Measurements from ENCODE around the gene IDH3A. TPM values are rescaled to one million over a fixed set of nuclear protein-coding genes. Genes with fewer than 3 reads are reported as not detected.

IDH3A gene
- total and polyA plus RNA-seq, 9 of the 15 experiments (the other 6 are each of a cell fraction or from before 2014, with no cell fraction given): 37.4 to 249 (median 107) TPM

GRCh38 chr15:78131295-78132061 lies 17.7 kb upstream of the IDH3A start, which contains the start of gene CIB2 (continued):
- peak; percentile 48 for TF ChIP-seq E2F8 (IDR thresholded peaks at IDR 0.05; ENCODE audit: low read depth, partially characterized antibody)
- TF ChIP-seq MECOM (CRISPR knock-in tag; IDR thresholded peaks at IDR 0.05): no peak
- TF ChIP-seq XRCC5 (IDR thresholded peaks at IDR 0.05; ENCODE audit: low read depth, low read length): no peak
- TF ChIP-seq THAP7 (CRISPR knock-in tag; IDR thresholded peaks at IDR 0.05): no peak
- TF ChIP-seq NFYB (IDR thresholded peaks at IDR 0.05; ENCODE audit: extremely low read depth, insufficient read length): no peak
- TF ChIP-seq TGIF2 (CRISPR knock-in tag; IDR thresholded peaks at IDR 0.05): 0 out of 2 replicates have a peak, but pooled peaks have one; percentile 39
- TF ChIP-seq UBTF (IDR thresholded peaks at IDR 0.05; ENCODE audit: borderline replicate concordance in 1 of 2, low read depth in 2 of 2, low read length in 2 of 2): peak in 1 of 2 experiments; percentile 84; a peak in 2 of 4 replicates
- TF ChIP-seq KHSRP (IDR thresholded peaks at IDR 0.05): no peak
- peak in 1 of 3 experiments; percentile 44; a peak in 1 of 6 replicates for TF ChIP-seq ZBTB11 (CRISPR knock-in tag; IDR thresholded peaks at IDR 0.05)
- TF ChIP-seq E4F1 (CRISPR knock-in tag; IDR thresholded peaks at IDR 0.05; ENCODE audit: borderline replicate concordance): no peak
- TF ChIP-seq ZNF253 (CRISPR knock-in tag; conservative IDR thresholded peaks at IDR 0.05): no peak
- no peak for TF ChIP-seq ZNF311 (CRISPR knock-in tag; IDR thresholded peaks at IDR 0.05)
- TF ChIP-seq ZZZ3 (IDR thresholded peaks at IDR 0.05): no peak
- TF ChIP-seq TEAD1 (CRISPR knock-in tag; IDR thresholded peaks at IDR 0.05): peak in 1 of 2 experiments; percentile 62; a peak in 1 of 4 replicates
